GM21825 (cell line): ENCODE data around the gene ROM1.
"Not testable (repeated sequence)": the region's sequence is repeated elsewhere in the genome, so short reads cannot be mapped to it uniquely, and the experiment has no call there.

Source experiments
- ATAC-seq: cut with Tn5 transposase; IDR thresholded peaks from one replicate; pipeline ENCODE4 v1.9.1; 2021; ENCODE audit warnings: mild to moderate bottlenecking, moderate library complexity; ENCODE audit not compliant: unreplicated experiment

The ROM1 gene

GRCh38 chr11:62605902-62606301 lies 7.2 kb upstream of the ROM1 start:
- ATAC-seq: no peak

GRCh38 chr11:62607714-62608113 lies 5.3 kb upstream of the ROM1 start:
- ATAC-seq: no peak

GRCh38 chr11:62608776-62609175 lies 4.3 kb upstream of the ROM1 start:
- ATAC-seq: no peak

GRCh38 chr11:62610403-62610802 lies 2.7 kb upstream of the ROM1 start:
- ATAC-seq: no peak

- no peak for ATAC-seq
These were observed 2.0 kb upstream of the ROM1 start for GRCh38 chr11:62610814-62611704.

GRCh38 chr11:62611705-62612365 lies 1.2 kb upstream of the ROM1 start:
- no peak for ATAC-seq

GRCh38 chr11:62613291-62613778 lies 278 bp downstream of the ROM1 start:
- ATAC-seq: no peak

GRCh38 chr11:62614275-62614674 lies 1.2 kb downstream of the ROM1 start:
- no peak for ATAC-seq

GRCh38 chr11:62615521-62615920 lies 2.5 kb downstream of the ROM1 start:
- no peak for ATAC-seq

- ATAC-seq: not testable (repeated sequence)
These were observed 3.9 kb downstream of the ROM1 start for GRCh38 chr11:62616957-62617356.

GRCh38 chr11:62621027-62621566 lies 8.0 kb downstream of the ROM1 start:
- no peak for ATAC-seq

- peak; percentile 88 for ATAC-seq
These were observed 8.8 kb downstream of the ROM1 start, which contains the start of gene B3GAT3 for GRCh38 chr11:62621567-62622470. B3GAT3 (minus strand) TSS chr11:62621986; CDS start chr11:62621947, 39 bp downstream.

- ATAC-seq: no peak
These were observed 9.5 kb downstream of the ROM1 start for GRCh38 chr11:62622476-62623089.

- no peak for ATAC-seq
These were observed 14.7 kb downstream of the ROM1 start for GRCh38 chr11:62627713-62628112.

- no peak for ATAC-seq
These were observed 19.4 kb downstream of the ROM1 start for GRCh38 chr11:62632492-62632891.

GRCh38 chr11:62644220-62644619 lies 31.2 kb downstream of the ROM1 start:
- ATAC-seq: no peak

GRCh38 chr11:62645671-62645945 lies 32.6 kb downstream of the ROM1 start:
- no peak for ATAC-seq

- ATAC-seq: peak; percentile 87
These were observed 33.1 kb downstream of the ROM1 start, which contains the start of gene GANAB for GRCh38 chr11:62645946-62646824. GANAB (minus strand) TSS chr11:62646613; CDS start chr11:62646599, 14 bp downstream.
